SK-N-SH (cell line): Measurements from ENCODE around the gene RAMACL. TPM values are rescaled to one million over a fixed set of nuclear protein-coding genes. Genes with fewer than 3 reads are reported as not detected.

Experiments
- CTCF ChIA-PET: fragments of 300-600, 350-600 bp; formaldehyde crosslinking; extraction: SDS; loops from one replicate; lab custom pipeline; 2021; lab: Yijun Ruan, JAX
- POLR2A ChIA-PET: fragments of 350-600 bp; sonication (Branson Sonifier 250); formaldehyde crosslinking; extraction: SDS; loops from one replicate; lab custom pipeline; 2020; ENCODE audit warnings: antibody characterized with exemption, inconsistent platforms; lab: Yijun Ruan, JAX
- DNase-seq: peaks from one replicate; pipeline ENCODE4 v3.0.0; 2012
- H2AFZ ChIP-seq: fragments of 200-600 bp; sonication (generic); 2 replicates; pipeline ENCODE4 v1.8.1; 2016; ENCODE audit warnings: antibody characterized with exemption, mild to moderate bottlenecking, low read depth
- H3F3A ChIP-seq: fragments of 200-600 bp; sonication (generic); replicated peaks from 2 replicates; pipeline ENCODE3; 2016; ENCODE audit warnings: antibody characterized with exemption, mild to moderate bottlenecking; ENCODE audit not compliant: insufficient read depth
- H3K27ac ChIP-seq, 2 experiments: fragments of 200-500 bp in 1 of 2; fragments of 200-600 bp in 1 of 2; sonication (Bioruptor generic) in 1 of 2; sonication (generic), shearing (Covaris generic) in 1 of 2; 2 replicates each; pipeline versions ENCODE4 v1.5.1 to v1.6.1; 2014 to 2016; ENCODE audit warnings: low read depth in 2 of 2, inconsistent platforms in 1 of 2, low read length in 1 of 2, mild to moderate bottlenecking in 1 of 2, mixed read lengths in 1 of 2
- H3K27me3 ChIP-seq: fragments of 200-600 bp; sonication (generic), shearing (Covaris generic); 2 replicates; pipeline ENCODE4 v1.6.1; 2016; ENCODE audit warnings: mixed run types; ENCODE audit not compliant: insufficient read depth
- H3K36me3 ChIP-seq, 2 experiments: fragments of 200-500 bp in 1 of 2; fragments of 200-600 bp in 1 of 2; sonication (Bioruptor generic) in 1 of 2; sonication (generic) in 1 of 2; replicated peaks in 1 of 2; 2 replicates each; pipeline versions ENCODE3 to v1.5.1; 2014 to 2016; ENCODE audit warnings: low read length in 1 of 2, mild to moderate bottlenecking in 1 of 2; ENCODE audit not compliant: insufficient read depth in 2 of 2, control insufficient read depth in 1 of 2
- H3K4me1 ChIP-seq, 2 experiments: fragments of 200-500 bp in 1 of 2; fragments of 200-600 bp in 1 of 2; sonication (Bioruptor generic) in 1 of 2; sonication (generic), shearing (Covaris generic) in 1 of 2; 2 replicates each; pipeline versions ENCODE4 v1.5.1 to v1.6.1; 2014 to 2016; ENCODE audit warnings: low read depth in 1 of 2, low read length in 1 of 2, mixed run types in 1 of 2; ENCODE audit not compliant: insufficient read depth in 2 of 2, control insufficient read depth in 1 of 2
- H3K4me2 ChIP-seq: fragments of 200-600 bp; sonication (generic), shearing (Covaris generic); 2 replicates; pipeline ENCODE4 v1.6.1; 2017; ENCODE audit warnings: mixed run types
- H3K4me3 ChIP-seq, 2 experiments: fragments of 200-500 bp in 1 of 2; fragments of 200-600 bp in 1 of 2; sonication (Bioruptor generic) in 1 of 2; sonication (generic), shearing (Covaris generic) in 1 of 2; 2 replicates each; pipeline versions ENCODE4 v1.5.1 to v1.8.1; 2014 to 2016; ENCODE audit warnings: low read depth in 2 of 2, inconsistent platforms in 1 of 2, low read length in 1 of 2, mild to moderate bottlenecking in 1 of 2, mixed read lengths in 1 of 2, moderate library complexity in 1 of 2
- H3K79me2 ChIP-seq: fragments of 200-600 bp; sonication (generic); 2 replicates; pipeline ENCODE4 v1.8.1; 2017; ENCODE audit warnings: mild to moderate bottlenecking; ENCODE audit not compliant: insufficient read depth
- H3K9ac ChIP-seq: fragments of 200-600 bp; sonication (generic); 2 replicates; pipeline ENCODE4 v1.6.1; 2017; ENCODE audit warnings: mixed run types
- H3K9me2 ChIP-seq: fragments of 200-600 bp; sonication (generic); 2 replicates; pipeline ENCODE4 v1.6.1; 2017; ENCODE audit warnings: mixed run types
- H3K9me3 ChIP-seq: fragments of 200-600 bp; sonication (generic); 2 replicates; pipeline ENCODE4 v1.6.1; 2017; ENCODE audit warnings: mixed run types, mild to moderate bottlenecking, moderate library complexity
- H4K20me1 ChIP-seq: fragments of 200-600 bp; sonication (generic); 2 replicates; pipeline ENCODE4 v1.6.1; 2017; ENCODE audit warnings: mild to moderate bottlenecking, mixed run types; ENCODE audit not compliant: insufficient read depth
- ELF1 ChIP-seq: IDR thresholded peaks from 2 replicates; pipeline ENCODE4 v1.4.0; 2012
- EP300 ChIP-seq, 2 experiments: IDR thresholded peaks; 2 replicates each; pipeline versions ENCODE4 v1.4.0 to v1.6.1; 2012; ENCODE audit warnings: borderline replicate concordance in 1 of 2, low read depth in 1 of 2, low read length in 1 of 2
- GABPA ChIP-seq: IDR thresholded peaks from 2 replicates; pipeline ENCODE4 v1.4.0; 2012; ENCODE audit warnings: low read depth, mild to moderate bottlenecking
- MXI1 ChIP-seq: IDR thresholded peaks from 2 replicates; pipeline ENCODE4 v1.6.1; 2012; ENCODE audit warnings: mild to moderate bottlenecking, low read depth, low read length, improper control_type of control experiment
- RAD21 ChIP-seq: IDR thresholded peaks from 2 replicates; pipeline ENCODE4 v1.6.1; 2012; ENCODE audit warnings: mild to moderate bottlenecking, low read length
- TAF1 ChIP-seq: IDR thresholded peaks from 2 replicates; pipeline ENCODE4 v1.6.1; 2012; ENCODE audit warnings: low read depth, mild to moderate bottlenecking, low read length, moderate library complexity, borderline replicate concordance
- TCF12 ChIP-seq: IDR thresholded peaks from 2 replicates; pipeline ENCODE4 v1.4.0; 2012
- WGBS: methylation state at CpG from one replicate; pipeline ENCODE4 v1.1.6; 2017; ENCODE audit warnings: low lambda C conversion rate; 5-methylcytosine and 5-hydroxymethylcytosine counted together
- polyA plus RNA-seq, 3 experiments: library from polyadenylated mRNA; depleted of rRNA; stranded (reverse); fragments of >200 nt; gene quantifications; 2 replicates each; pipeline ENCODE4 v1.2.3, GENCODE V29; 2012
- TF ChIP-seq, protein P1 (sequence below): IDR thresholded peaks from 2 replicates; pipeline ENCODE4 v1.4.0; 2012; ENCODE audit warnings: low read depth
- TF ChIP-seq, protein P2 (sequence below): fragments of 200-600 bp; sonication (generic); IDR thresholded peaks from 2 replicates; pipeline ENCODE4 v1.6.1; 2017; ENCODE audit warnings: antibody characterized with exemption, mild to moderate bottlenecking, moderate library complexity
- TF ChIP-seq, protein P3 (sequence below): IDR thresholded peaks from 2 replicates; pipeline ENCODE4; 2012
- TF ChIP-seq, protein P4 (sequence below): IDR thresholded peaks from 2 replicates; pipeline ENCODE4 v1.4.0; 2012; ENCODE audit warnings: low read depth, borderline replicate concordance
- TF ChIP-seq, protein P5 (sequence below): IDR thresholded peaks from 2 replicates; pipeline ENCODE4 v1.4.0; 2012; ENCODE audit warnings: low read depth, borderline replicate concordance

The RAMACL gene
- polyA plus RNA-seq, 1 of the 3 experiments (the other 2 are of a cell fraction): 0.10 TPM

DNA sequence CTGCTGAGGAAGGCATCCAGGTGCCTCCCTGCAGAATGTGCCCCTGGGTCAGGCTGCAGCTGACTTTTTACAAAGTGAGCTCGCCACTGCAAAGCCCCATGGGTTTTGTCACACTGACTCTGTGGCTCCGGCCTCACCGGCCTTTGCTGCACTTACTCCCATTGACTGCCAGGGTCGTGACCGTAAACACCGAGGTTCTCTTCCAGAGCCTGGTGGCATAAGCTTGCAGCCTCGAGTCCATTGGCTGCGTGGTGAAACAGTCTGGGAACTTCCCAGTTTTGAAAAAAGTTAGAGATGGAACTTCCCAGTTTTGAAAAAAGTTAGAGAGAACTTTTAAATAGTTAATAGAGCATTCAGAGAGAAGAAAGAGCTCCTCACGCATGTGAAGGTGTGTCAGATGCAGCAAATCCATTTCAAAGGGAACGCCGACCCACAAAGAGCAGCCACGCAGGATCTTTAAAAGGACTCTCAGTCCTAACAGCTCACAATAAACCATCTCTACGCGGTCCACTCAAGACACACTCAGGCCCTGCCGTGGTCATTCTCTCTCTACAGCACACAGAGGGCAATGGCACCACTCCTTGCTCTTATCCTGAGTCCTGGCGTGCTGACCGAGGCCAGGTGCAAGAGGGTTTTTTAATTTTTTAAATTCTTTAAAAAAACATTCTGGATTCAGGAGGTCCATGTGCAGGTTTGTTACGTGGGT, 12.8 kb downstream of the RAMACL start (continued):
- TF ChIP-seq, protein P1, sequence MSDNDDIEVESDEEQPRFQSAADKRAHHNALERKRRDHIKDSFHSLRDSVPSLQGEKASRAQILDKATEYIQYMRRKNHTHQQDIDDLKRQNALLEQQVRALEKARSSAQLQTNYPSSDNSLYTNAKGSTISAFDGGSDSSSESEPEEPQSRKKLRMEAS: no peak

DNA sequence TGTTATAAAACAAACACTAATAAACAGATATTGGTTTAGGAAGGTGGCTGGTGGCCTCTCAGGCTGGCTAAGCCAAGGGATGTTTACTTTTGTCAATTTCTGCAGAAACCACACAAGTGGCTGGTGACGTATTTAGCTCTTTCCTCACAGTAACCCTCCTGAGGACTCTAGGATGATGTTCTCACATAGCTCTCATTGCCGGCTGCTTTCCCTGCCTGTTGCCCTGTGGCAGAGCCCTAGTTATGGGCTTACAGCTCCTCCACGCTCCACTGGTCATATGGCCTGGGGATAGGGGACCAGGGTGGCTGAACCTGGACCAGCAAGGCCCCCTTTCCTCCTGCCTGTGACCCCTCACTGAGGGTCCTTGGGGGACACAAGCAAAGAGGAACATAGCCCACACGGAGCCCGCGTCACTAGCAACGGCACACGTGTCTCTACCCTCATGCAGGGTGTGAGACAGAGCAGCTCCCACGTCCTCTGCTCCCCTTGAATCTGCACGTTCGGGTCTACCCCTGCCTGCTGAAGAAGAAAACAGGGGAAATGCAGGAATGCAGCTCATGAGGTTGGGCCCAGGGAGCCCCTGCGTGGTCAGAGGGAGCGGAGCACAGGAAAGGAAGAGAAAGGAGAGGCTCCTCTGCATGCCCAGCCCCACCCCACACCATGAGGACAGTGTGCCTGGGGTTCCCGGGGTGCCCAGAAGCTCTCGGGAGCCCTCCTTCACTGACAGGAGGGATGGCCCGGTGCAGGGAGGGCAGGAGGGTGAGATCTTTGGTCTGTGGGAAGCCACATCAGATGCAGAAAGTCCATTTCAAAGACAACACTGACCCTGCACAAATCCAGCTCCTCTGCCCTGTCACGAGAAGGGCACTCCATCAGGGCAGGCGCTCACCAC, 13.9 kb downstream of the RAMACL start:
- H3K4me3 ChIP-seq: no peak overlapping the region
- peaks cover 41% of the 10 kb centered on the region for H3K79me2 ChIP-seq
- no peaks in the 10 kb centered on the region for H3F3A ChIP-seq
- 91% methylated on average over 18 of the region's 18 CpGs for WGBS
- no peaks in the 10 kb centered on the region for H3K9me2 ChIP-seq
- H4K20me1 ChIP-seq: no peaks in the 10 kb centered on the region; the same call in 1 of the 2 replicates
- H3K9ac ChIP-seq: no peak overlapping the region
- H2AFZ ChIP-seq: no peak overlapping the region
- TF ChIP-seq GABPA (no peak), RAD21 (no peak), TCF12 (no peak), EP300 (IDR thresholded peaks at IDR 0.05; ENCODE audit: borderline replicate concordance in 1 of 2, low read depth in 1 of 2, low read length in 1 of 2) (no peak), ELF1 (no peak), MXI1 (no peak), TAF1 (no peak)
- TF ChIP-seq, protein P1: no peak
- TF ChIP-seq, protein P2, sequence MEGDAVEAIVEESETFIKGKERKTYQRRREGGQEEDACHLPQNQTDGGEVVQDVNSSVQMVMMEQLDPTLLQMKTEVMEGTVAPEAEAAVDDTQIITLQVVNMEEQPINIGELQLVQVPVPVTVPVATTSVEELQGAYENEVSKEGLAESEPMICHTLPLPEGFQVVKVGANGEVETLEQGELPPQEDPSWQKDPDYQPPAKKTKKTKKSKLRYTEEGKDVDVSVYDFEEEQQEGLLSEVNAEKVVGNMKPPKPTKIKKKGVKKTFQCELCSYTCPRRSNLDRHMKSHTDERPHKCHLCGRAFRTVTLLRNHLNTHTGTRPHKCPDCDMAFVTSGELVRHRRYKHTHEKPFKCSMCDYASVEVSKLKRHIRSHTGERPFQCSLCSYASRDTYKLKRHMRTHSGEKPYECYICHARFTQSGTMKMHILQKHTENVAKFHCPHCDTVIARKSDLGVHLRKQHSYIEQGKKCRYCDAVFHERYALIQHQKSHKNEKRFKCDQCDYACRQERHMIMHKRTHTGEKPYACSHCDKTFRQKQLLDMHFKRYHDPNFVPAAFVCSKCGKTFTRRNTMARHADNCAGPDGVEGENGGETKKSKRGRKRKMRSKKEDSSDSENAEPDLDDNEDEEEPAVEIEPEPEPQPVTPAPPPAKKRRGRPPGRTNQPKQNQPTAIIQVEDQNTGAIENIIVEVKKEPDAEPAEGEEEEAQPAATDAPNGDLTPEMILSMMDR: no peak
- TF ChIP-seq, protein P3, sequence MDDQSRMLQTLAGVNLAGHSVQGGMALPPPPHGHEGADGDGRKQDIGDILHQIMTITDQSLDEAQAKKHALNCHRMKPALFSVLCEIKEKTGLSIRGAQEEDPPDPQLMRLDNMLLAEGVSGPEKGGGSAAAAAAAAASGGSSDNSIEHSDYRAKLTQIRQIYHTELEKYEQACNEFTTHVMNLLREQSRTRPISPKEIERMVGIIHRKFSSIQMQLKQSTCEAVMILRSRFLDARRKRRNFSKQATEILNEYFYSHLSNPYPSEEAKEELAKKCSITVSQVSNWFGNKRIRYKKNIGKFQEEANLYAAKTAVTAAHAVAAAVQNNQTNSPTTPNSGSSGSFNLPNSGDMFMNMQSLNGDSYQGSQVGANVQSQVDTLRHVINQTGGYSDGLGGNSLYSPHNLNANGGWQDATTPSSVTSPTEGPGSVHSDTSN: no peak
- TF ChIP-seq, protein P4, sequence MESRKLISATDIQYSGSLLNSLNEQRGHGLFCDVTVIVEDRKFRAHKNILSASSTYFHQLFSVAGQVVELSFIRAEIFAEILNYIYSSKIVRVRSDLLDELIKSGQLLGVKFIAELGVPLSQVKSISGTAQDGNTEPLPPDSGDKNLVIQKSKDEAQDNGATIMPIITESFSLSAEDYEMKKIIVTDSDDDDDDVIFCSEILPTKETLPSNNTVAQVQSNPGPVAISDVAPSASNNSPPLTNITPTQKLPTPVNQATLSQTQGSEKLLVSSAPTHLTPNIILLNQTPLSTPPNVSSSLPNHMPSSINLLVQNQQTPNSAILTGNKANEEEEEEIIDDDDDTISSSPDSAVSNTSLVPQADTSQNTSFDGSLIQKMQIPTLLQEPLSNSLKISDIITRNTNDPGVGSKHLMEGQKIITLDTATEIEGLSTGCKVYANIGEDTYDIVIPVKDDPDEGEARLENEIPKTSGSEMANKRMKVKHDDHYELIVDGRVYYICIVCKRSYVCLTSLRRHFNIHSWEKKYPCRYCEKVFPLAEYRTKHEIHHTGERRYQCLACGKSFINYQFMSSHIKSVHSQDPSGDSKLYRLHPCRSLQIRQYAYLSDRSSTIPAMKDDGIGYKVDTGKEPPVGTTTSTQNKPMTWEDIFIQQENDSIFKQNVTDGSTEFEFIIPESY: no peak
- TF ChIP-seq, protein P5, sequence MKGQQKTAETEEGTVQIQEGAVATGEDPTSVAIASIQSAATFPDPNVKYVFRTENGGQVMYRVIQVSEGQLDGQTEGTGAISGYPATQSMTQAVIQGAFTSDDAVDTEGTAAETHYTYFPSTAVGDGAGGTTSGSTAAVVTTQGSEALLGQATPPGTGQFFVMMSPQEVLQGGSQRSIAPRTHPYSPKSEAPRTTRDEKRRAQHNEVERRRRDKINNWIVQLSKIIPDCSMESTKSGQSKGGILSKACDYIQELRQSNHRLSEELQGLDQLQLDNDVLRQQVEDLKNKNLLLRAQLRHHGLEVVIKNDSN: no peak
- H3K4me1 ChIP-seq: peaks cover 0 to 25% of the 10 kb centered on the region in 2 experiments; a peak in 2 of 4 replicates
- H3K27me3 ChIP-seq: no peaks in the 10 kb centered on the region
- H3K9me3 ChIP-seq: no peaks in the 10 kb centered on the region
- POLR2A ChIA-PET: interaction anchor here (0.6 to 1.0 kb wide), 2 partner anchors 54 to 81 kb away, joined by 3 read pairs; partner anchors contain the start of gene RPS6KA2
- peaks cover under 1 to 7% of the 10 kb centered on the region in 2 experiments for H3K36me3 ChIP-seq
- peak; percentile 50 for DNase-seq
- CTCF ChIA-PET: interaction anchor here (1.2 kb wide), 1 partner anchor 203 kb away, joined by 4 read pairs; no protein-coding TSS in a partner anchor
- no peak overlapping the region for H3K4me2 ChIP-seq
- H3K27ac ChIP-seq: peak overlapping the region in 1 of 2 experiments; percentile 25; a peak in 1 of 4 replicates
